Vagina (tissue), 2 donors: Measurements from ENCODE around the gene MAK. TPM values are rescaled to one million over a fixed set of nuclear protein-coding genes. Genes with fewer than 3 reads are reported as not detected.
"Not testable (repeated sequence)": the region's sequence is repeated elsewhere in the genome, so short reads cannot be mapped to it uniquely, and the experiment has no call there.

ENCODE experiments used
- DNase-seq, 2 donors: peaks; one replicate each; pipeline ENCODE4 v3.0.0-alpha.2; 2017; ENCODE audit errors: extremely low spot score in 2 of 2
- H3K27ac ChIP-seq: fragments of 200-600 bp; sonication (generic); one replicate; pipeline ENCODE4 v1.5.1; 2019
- H3K27me3 ChIP-seq: fragments of 200-600 bp; sonication (generic); one replicate; pipeline ENCODE4 v1.5.1; 2019
- H3K36me3 ChIP-seq, 2 donors: fragments of 200-600 bp; sonication (generic); one replicate each; pipeline ENCODE4 v1.5.1; 2017 to 2019
- H3K4me1 ChIP-seq: fragments of 200-600 bp; sonication (generic); one replicate; pipeline ENCODE4 v1.5.1; 2019
- H3K4me3 ChIP-seq, 2 donors: fragments of 200-600 bp; sonication (generic); 1 replicate in 1 of 2; 2 replicates in 1 of 2; pipeline ENCODE4 v1.5.1; 2016 to 2019
- H3K9me3 ChIP-seq: fragments of 200-600 bp; sonication (generic); one replicate; pipeline ENCODE4 v1.5.1; 2019
- CTCF ChIP-seq, 3 experiments: fragments of 450-650 bp in 2 of 3; fragments of 200-600 bp in 1 of 3; sonication (generic) in 1 of 3; IDR thresholded peaks; one replicate each; pipeline ENCODE4 v1.5.1; 2017 to 2019; ENCODE audit warnings: antibody characterized with exemption in 3 of 3, mild to moderate bottlenecking in 2 of 3, moderate library complexity in 2 of 3
- POLR2A ChIP-seq, 2 donors: fragments of 450-650 bp; IDR thresholded peaks; one replicate each; pipeline ENCODE4 v1.6.1; 2017; ENCODE audit warnings: antibody characterized with exemption in 2 of 2, mild to moderate bottlenecking in 2 of 2, moderate library complexity in 2 of 2
- POLR2AphosphoS5 ChIP-seq, 2 donors: sonication (generic); formaldehyde crosslinking; IDR thresholded peaks; one replicate each; pipeline ENCODE4 v1.9.0; 2017; ENCODE audit warnings: antibody characterized with exemption in 2 of 2, mild to moderate bottlenecking in 2 of 2, low read depth in 1 of 2; ENCODE audit not compliant: insufficient read depth in 1 of 2
- intact Hi-C: fragments of 100-400 bp; cut with DNase I; formaldehyde crosslinking; loops from one replicate; pipeline ENCODE4 v1.15.1; 2023
- total RNA-seq: library from RNA; depleted of rRNA; stranded (reverse); fragments of >200 nt; gene quantifications from one replicate; pipeline ENCODE4 v1.2.3, GENCODE V29; 2016

MAK gene
- total RNA-seq, 1 donor from 2014 or later: 0.25 TPM

DNA sequence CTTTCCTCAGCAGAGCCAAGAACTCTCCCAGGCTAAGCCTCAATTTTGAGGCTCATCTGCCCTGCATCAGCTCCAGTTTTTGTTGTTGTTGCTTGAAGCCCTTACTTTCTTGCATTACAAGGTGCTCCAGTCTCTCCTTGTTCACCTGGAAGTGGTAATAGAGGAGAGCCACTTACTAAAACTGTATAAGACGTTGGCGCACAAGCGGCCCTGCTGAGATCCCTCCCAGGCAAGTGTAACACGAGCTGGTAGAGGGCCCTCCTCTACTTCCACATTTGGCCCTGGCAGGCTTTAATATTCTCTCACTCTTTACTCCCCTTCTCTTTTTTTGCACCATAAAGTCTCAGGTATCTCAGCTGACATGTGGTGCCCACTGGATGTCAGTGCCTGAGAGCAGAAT is 24.0 kb upstream of the MAK start:
- Histone ChIP-seq H3K4me1 (no peaks in the 10 kb centered on the region), H3K27me3 (no peaks in the 10 kb centered on the region), H3K9me3 (no peaks in the 10 kb centered on the region), H3K4me3 (no peak overlapping the region), H3K36me3 (no peaks in the 10 kb centered on the region), H3K27ac (no peak overlapping the region)
- no peak for TF ChIP-seq POLR2AphosphoS5 (IDR thresholded peaks at IDR 0.05; ENCODE audit: insufficient read depth in 1 of 2, low read depth in 1 of 2)
- TF ChIP-seq CTCF (IDR thresholded peaks at IDR 0.05): no peak
- TF ChIP-seq POLR2A (IDR thresholded peaks at IDR 0.05): no peak
- DNase-seq: no peak
- intact Hi-C loops: no loop called here

DNA sequence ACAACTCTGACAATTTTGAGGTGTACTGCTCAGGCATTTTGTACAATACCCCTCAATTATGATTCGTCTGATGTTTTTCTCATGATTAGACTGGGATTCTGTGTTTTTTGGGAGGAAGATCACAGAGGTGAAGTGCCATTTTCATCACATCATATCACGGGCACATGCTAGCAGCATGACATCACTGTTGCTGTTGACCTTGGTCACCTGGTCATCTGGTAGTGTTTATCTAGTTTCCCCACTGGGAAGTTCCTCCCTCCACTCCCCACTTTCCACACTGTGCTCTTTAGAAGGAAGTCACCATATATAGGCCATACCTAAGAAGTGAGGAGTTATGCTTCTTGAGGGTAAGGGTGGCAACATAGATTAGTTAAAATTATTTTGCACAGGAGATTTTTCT is 22.7 kb upstream of the MAK start:
- Histone ChIP-seq H3K27me3 (no peaks in the 10 kb centered on the region), H3K27ac (no peak overlapping the region), H3K9me3 (no peaks in the 10 kb centered on the region), H3K4me1 (no peaks in the 10 kb centered on the region), H3K36me3 (no peaks in the 10 kb centered on the region), H3K4me3 (no peak overlapping the region)
- TF ChIP-seq CTCF (IDR thresholded peaks at IDR 0.05): no peak
- TF ChIP-seq POLR2A (IDR thresholded peaks at IDR 0.05): no peak
- TF ChIP-seq POLR2AphosphoS5 (IDR thresholded peaks at IDR 0.05; ENCODE audit: insufficient read depth in 1 of 2, low read depth in 1 of 2): no peak
- DNase-seq: no peak
- intact Hi-C loops: no loop called here

- H3K4me3 ChIP-seq: no peak overlapping the region
- H3K36me3 ChIP-seq: no peaks in the 10 kb centered on the region
- H3K4me1 ChIP-seq: no peaks in the 10 kb centered on the region
- no peaks in the 10 kb centered on the region for H3K27me3 ChIP-seq
- H3K9me3 ChIP-seq: no peaks in the 10 kb centered on the region
- intact Hi-C loops: no loop called here
- no peak for DNase-seq
- no peak overlapping the region for H3K27ac ChIP-seq
- TF ChIP-seq POLR2A (IDR thresholded peaks at IDR 0.05): no peak
- no peak for TF ChIP-seq CTCF (IDR thresholded peaks at IDR 0.05)
- TF ChIP-seq POLR2AphosphoS5 (IDR thresholded peaks at IDR 0.05; ENCODE audit: insufficient read depth in 1 of 2, low read depth in 1 of 2): no peak
These were observed 18.9 kb upstream of the MAK start for GRCh38 chr6:10857259-10857658.

DNA sequence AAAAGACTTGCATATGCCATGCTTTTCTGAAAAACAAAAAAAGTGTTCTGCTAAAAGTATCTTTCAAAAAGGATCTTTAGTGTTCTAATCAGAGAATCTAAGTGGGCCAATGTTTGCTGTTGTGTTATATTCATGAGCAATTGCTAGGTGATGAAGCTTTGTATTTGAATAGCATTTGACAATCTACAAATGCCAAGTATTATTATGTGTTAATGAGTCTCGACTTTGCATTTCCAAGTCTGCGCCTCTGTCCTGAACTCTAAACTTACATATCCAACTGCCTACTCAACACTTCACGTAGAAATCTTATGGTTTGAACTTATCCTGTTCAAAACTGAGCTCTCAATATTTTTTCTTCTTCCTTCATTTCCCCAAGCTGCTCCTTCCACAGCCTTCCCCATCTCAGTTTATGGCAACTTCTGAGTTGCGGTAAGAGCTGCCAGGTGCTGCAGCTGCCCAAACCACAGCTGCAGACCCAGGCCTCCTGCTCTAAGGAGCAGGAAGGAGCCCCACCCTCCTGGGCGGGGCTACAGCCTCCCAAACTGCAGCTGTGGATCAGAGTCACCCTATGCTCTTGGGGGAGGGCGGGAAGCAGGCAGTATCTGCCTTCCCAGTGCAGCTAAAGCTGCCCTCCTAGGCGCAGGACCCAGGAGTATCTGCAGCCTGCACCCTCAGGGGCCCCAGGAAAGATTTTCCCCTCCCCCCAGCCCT is 16.7 kb upstream of the MAK start:
- DNase-seq: no peak
- TF ChIP-seq CTCF (IDR thresholded peaks at IDR 0.05) (no peak), POLR2A (IDR thresholded peaks at IDR 0.05) (no peak), POLR2AphosphoS5 (IDR thresholded peaks at IDR 0.05; ENCODE audit: insufficient read depth in 1 of 2, low read depth in 1 of 2) (no peak)
- Histone ChIP-seq H3K9me3 (no peaks in the 10 kb centered on the region), H3K36me3 (no peaks in the 10 kb centered on the region), H3K4me3 (no peak overlapping the region), H3K4me1 (no peaks in the 10 kb centered on the region), H3K27me3 (no peaks in the 10 kb centered on the region), H3K27ac (no peak overlapping the region)
- intact Hi-C loops: no loop called here

GRCh38 chr6:10853849-10854300 is 15.5 kb upstream of the MAK start:
- H3K4me1 ChIP-seq, H3K27ac ChIP-seq, H3K27me3 ChIP-seq, H3K9me3 ChIP-seq, intact Hi-C loops, DNase-seq, H3K36me3 ChIP-seq, H3K4me3 ChIP-seq: not testable (repeated sequence)
